ENCODE measurements around the gene COX6B1.
"Not testable (repeated sequence)": the region's sequence is repeated elsewhere in the genome, so short reads cannot be mapped to it uniquely, and the experiment has no call there.

The COX6B1 gene

GRCh38 chr19:35636651-35637050 lies 11.5 kb upstream of the COX6B1 start:
- DNase-seq, result no peak

- no peak for DNase-seq
Measured at GRCh38 chr19:35637165-35637564, 11.0 kb upstream of the COX6B1 start.

GRCh38 chr19:35639321-35639639 lies 8.8 kb upstream of the COX6B1 start:
- no peak for DNase-seq

GRCh38 chr19:35639863-35640262 lies 8.3 kb upstream of the COX6B1 start:
- DNase-seq, result no peak

- DNase-seq, result peak; percentile 78
Measured at GRCh38 chr19:35641515-35642151, 6.5 kb upstream of the COX6B1 start, which contains the start of gene ETV2. ETV2 (plus strand) TSS chr19:35641745; CDS start chr19:35642461, 716 bp downstream.

GRCh38 chr19:35642312-35642711 lies 5.8 kb upstream of the COX6B1 start:
- DNase-seq, result no peak

GRCh38 chr19:35642798-35643254 lies 5.3 kb upstream of the COX6B1 start:
- no peak for DNase-seq

- DNase-seq, result peak; percentile 87
Measured at GRCh38 chr19:35643255-35644205, 4.6 kb upstream of the COX6B1 start.

GRCh38 chr19:35644206-35644986 lies 3.7 kb upstream of the COX6B1 start:
- peak; percentile 97 for DNase-seq

GRCh38 chr19:35644987-35645679 lies 3.0 kb upstream of the COX6B1 start:
- peak; percentile 98 for DNase-seq

- no peak for DNase-seq
Measured at GRCh38 chr19:35645680-35646511, 2.2 kb upstream of the COX6B1 start.

GRCh38 chr19:35650581-35650980 lies 2.5 kb downstream of the COX6B1 start:
- DNase-seq, result no peak

- not testable (repeated sequence) for DNase-seq
Measured at GRCh38 chr19:35654828-35655227, 6.7 kb downstream of the COX6B1 start.

GRCh38 chr19:35655600-35655999 lies 7.5 kb downstream of the COX6B1 start:
- no peak for DNase-seq

GRCh38 chr19:35656700-35657099 lies 8.6 kb downstream of the COX6B1 start:
- no peak for DNase-seq

GRCh38 chr19:35657904-35658700 lies 10.0 kb downstream of the COX6B1 start:
- no peak for DNase-seq

GRCh38 chr19:35661995-35662340 lies 13.8 kb downstream of the COX6B1 start:
- DNase-seq, result no peak

- DNase-seq, result no peak
Measured at GRCh38 chr19:35663981-35664380, 15.9 kb downstream of the COX6B1 start.

- no peak for DNase-seq
Measured at GRCh38 chr19:35665157-35665556, 17.0 kb downstream of the COX6B1 start.

- DNase-seq, result no peak
Measured at GRCh38 chr19:35665604-35666003, 17.5 kb downstream of the COX6B1 start.

All from stimulated activated CD8-positive, alpha-beta memory T cell treated with anti-CD3 and anti-CD28 coated beads, Interleukin-4, amount 100 ng/mL, for 48 hours (primary cell).